PC-3 (cell line): Measurements from ENCODE around the gene GRXCR1.

Experiments
- CTCF ChIP-seq: fragments of 300-600 bp; sonication (generic); conservative IDR thresholded peaks from 2 replicates; pipeline ENCODE4 v1.5.1; 2017; ENCODE audit warnings: antibody characterized with exemption, low read depth, mild to moderate bottlenecking, low read length
- EZH2phosphoT487 ChIP-seq: fragments of 300-600 bp; sonication (generic); IDR thresholded peaks from 2 replicates; pipeline ENCODE4 v1.6.1; 2018; ENCODE audit warnings: mild to moderate bottlenecking, antibody characterized with exemption, low read length, borderline replicate concordance

DNA sequence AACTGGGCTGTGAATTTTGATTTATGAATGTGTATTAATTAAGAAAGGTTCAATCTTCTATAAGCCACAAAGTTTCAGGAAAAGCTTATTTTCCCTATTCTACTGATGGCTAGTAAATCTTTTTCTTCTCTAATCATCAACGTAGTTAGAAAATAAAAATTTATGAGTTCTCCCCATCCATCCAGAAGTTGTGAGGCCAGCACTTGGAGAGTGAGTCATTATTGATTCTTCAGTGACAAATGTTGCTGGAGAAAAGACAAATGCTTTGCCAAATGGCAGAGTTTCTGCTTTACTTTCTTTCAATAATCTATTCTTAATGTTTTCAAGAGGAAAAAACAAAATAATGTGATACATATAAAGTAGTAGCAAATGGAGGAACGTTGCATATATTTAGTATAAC, 11.3 kb upstream of the GRXCR1 start:
- no peak for TF ChIP-seq CTCF
- TF ChIP-seq EZH2phosphoT487: no peak
